OCI-LY3 (cell line): ENCODE data around the gene ADAT2.

Source experiments
- H2AFZ ChIP-seq: fragments of 200-600, 300-600 bp; shearing (Covaris generic); 2 replicates; pipeline ENCODE4 v1.6.0; 2014; ENCODE audit warnings: antibody characterized with exemption, low read depth, low read length
- H3K27ac ChIP-seq: fragments of 200-600, 300-600 bp; sonication (generic); 2 replicates; pipeline ENCODE4 v1.5.1; 2014; ENCODE audit warnings: mild to moderate bottlenecking, low read length, moderate library complexity, mixed read lengths
- H3K27me3 ChIP-seq: fragments of 200-600, 300-600 bp; sonication (generic); 2 replicates; pipeline ENCODE4 v1.6.1; 2014; ENCODE audit warnings: low read depth, low read length, mixed read lengths
- H3K36me3 ChIP-seq: fragments of 200-600, 300-600 bp; sonication (generic); replicated peaks from 2 replicates; pipeline ENCODE3; 2014; ENCODE audit warnings: low read depth, low read length, mixed read lengths
- H3K4me1 ChIP-seq: fragments of 300-600, 200-600 bp; sonication (generic); 2 replicates; pipeline ENCODE4 v1.6.1; 2014; ENCODE audit warnings: low read length, mixed read lengths
- H3K4me2 ChIP-seq: fragments of 200-600, 300-600 bp; sonication (generic); 2 replicates; pipeline ENCODE4 v1.6.1; 2014; ENCODE audit warnings: low read length, mixed read lengths
- H3K4me3 ChIP-seq: fragments of 300-600, 200-600 bp; sonication (generic); 2 replicates; pipeline ENCODE4 v1.5.1; 2014; ENCODE audit warnings: antibody characterized with exemption, mild to moderate bottlenecking, low read length, moderate library complexity
- H3K79me2 ChIP-seq: fragments of 300-600, 200-600 bp; shearing (Covaris generic); 2 replicates; pipeline ENCODE4 v1.6.1; 2014; ENCODE audit warnings: mild to moderate bottlenecking, low read length, mixed read lengths
- H3K9ac ChIP-seq: fragments of 300-600, 200-600 bp; shearing (Covaris generic); 2 replicates; pipeline ENCODE4 v1.6.0; 2014; ENCODE audit warnings: mild to moderate bottlenecking, low read length, moderate library complexity
- H3K9me3 ChIP-seq: fragments of 200-600, 300-600 bp; shearing (Covaris generic); 2 replicates; pipeline ENCODE4 v1.6.1; 2014; ENCODE audit warnings: low read length, mixed read lengths; ENCODE audit not compliant: insufficient read depth
- H4K20me1 ChIP-seq: fragments of 200-600, 300-600 bp; sonication (generic); 2 replicates; pipeline ENCODE4 v1.6.1; 2016; ENCODE audit warnings: low read length, mixed read lengths; ENCODE audit not compliant: insufficient read depth
- EZH2phosphoT487 ChIP-seq: fragments of 200-600 bp; shearing (Covaris generic); IDR thresholded peaks from 2 replicates; pipeline ENCODE4 v1.6.1; 2018; ENCODE audit warnings: antibody characterized with exemption, mixed run types, low read depth
- TF ChIP-seq, protein P1 (sequence below): fragments of 200-600, 300-600 bp; sonication (generic); IDR thresholded peaks from 2 replicates; pipeline ENCODE4 v1.5.1; 2014; ENCODE audit warnings: antibody characterized with exemption, low read length, low read depth

ADAT2 gene

DNA sequence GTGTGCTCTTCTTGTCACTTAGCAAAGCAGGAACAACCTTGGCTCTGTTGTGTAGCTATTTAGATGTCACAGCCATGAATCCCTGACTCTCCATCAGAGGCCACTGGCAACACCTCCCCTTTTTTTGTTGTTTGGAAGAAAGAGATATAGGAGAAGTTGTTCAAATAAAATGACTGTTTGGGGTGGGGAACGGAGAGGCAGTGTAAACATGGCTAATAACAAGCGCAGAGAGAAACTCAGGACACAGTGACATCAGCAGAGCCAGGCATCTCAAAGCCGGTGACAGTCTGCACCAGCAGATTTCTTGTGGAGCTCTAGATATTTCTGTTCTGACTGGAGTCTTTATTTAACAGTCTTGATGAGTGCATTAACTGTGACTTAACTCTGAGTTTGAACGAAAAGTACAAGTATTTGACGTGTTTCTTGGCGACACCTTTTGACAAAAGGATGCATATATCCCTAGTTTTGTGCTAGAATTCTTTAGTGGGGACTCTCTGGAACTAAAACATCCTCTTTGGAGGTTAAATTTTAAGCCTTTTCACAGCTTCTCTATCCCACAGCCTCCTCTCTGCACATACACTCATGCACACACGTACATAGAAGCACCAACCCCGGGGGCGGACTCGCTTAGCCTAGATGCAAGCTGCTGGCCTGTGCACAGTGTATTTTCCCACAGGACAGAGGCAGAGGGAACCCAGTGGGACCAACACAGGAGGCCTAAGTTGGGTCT is 53.8 kb downstream of the ADAT2 start:
- Histone ChIP-seq H3K27ac (no peak overlapping the region), H3K4me2 (peak overlapping the region; percentile 74), H3K4me3 (peak overlapping the region; percentile 50), H3K36me3 (no peaks in the 10 kb centered on the region), H4K20me1 (no peaks in the 10 kb centered on the region), H3K79me2 (no peaks in the 10 kb centered on the region), H3K4me1 (peaks cover 25% of the 10 kb centered on the region), H3K27me3 (no peaks in the 10 kb centered on the region), H3K9ac (no peak overlapping the region), H2AFZ (0 out of 2 replicates have a peak overlapping the region, but pooled peaks have one; percentile 34), H3K9me3 (no peaks in the 10 kb centered on the region)
- TF ChIP-seq EZH2phosphoT487, result no peak

DNA sequence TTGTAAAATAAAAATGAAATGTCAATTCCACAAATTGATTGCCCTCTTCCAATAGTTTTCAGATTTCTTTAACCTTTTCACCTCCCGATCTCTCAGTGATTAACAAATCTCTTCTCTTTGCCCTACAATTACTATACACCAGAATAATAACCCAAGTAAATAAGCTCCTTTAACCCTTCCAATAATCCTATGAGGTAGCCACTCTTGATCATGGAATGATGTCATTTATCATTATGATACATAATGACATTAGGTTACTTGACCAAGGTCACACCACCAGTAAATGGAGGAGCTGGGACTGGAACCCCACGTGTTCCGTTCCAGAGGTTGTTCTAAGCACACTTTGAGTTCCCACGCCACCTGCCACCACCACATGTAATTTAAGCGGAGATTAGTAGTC is 54.8 kb downstream of the ADAT2 start:
- H3K79me2 ChIP-seq, result no peaks in the 10 kb centered on the region
- no peaks in the 10 kb centered on the region for H4K20me1 ChIP-seq
- no peak overlapping the region for H3K9ac ChIP-seq
- H3K36me3 ChIP-seq, result no peaks in the 10 kb centered on the region
- TF ChIP-seq, protein P1, sequence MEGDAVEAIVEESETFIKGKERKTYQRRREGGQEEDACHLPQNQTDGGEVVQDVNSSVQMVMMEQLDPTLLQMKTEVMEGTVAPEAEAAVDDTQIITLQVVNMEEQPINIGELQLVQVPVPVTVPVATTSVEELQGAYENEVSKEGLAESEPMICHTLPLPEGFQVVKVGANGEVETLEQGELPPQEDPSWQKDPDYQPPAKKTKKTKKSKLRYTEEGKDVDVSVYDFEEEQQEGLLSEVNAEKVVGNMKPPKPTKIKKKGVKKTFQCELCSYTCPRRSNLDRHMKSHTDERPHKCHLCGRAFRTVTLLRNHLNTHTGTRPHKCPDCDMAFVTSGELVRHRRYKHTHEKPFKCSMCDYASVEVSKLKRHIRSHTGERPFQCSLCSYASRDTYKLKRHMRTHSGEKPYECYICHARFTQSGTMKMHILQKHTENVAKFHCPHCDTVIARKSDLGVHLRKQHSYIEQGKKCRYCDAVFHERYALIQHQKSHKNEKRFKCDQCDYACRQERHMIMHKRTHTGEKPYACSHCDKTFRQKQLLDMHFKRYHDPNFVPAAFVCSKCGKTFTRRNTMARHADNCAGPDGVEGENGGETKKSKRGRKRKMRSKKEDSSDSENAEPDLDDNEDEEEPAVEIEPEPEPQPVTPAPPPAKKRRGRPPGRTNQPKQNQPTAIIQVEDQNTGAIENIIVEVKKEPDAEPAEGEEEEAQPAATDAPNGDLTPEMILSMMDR, result no peak
- TF ChIP-seq EZH2phosphoT487, result no peak
- H3K9me3 ChIP-seq, result no peaks in the 10 kb centered on the region
- no peak overlapping the region for H3K27ac ChIP-seq
- peaks cover 21% of the 10 kb centered on the region for H3K4me1 ChIP-seq
- no peaks in the 10 kb centered on the region for H3K27me3 ChIP-seq
- no peak overlapping the region for H3K4me3 ChIP-seq
- no peak overlapping the region for H2AFZ ChIP-seq
- no peak overlapping the region for H3K4me2 ChIP-seq

DNA sequence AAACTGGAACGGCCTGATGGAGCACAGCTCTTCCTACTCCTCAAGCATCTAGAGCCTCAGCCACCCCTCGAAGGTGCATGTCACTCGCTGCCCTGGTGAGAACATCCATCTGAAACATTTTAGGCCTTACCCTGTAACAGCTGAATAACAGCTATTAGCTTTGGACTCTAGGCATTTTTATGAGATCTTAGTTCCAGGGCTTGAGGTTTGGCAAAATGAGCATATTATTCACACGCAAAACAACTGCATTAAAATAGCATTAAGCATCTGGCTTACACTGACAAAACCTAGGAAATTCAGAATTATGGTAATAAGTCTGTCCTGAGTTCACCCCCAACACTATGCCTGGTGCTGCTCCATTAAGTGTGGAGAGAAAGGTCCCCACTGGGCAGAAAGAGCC is 56.1 kb downstream of the ADAT2 start:
- Histone ChIP-seq H3K36me3 (no peaks in the 10 kb centered on the region), H3K4me3 (no peak overlapping the region), H3K27ac (no peak overlapping the region), H3K9ac (no peak overlapping the region), H3K9me3 (no peaks in the 10 kb centered on the region), H3K4me1 (peaks cover 17% of the 10 kb centered on the region), H3K79me2 (no peaks in the 10 kb centered on the region), H4K20me1 (no peaks in the 10 kb centered on the region), H2AFZ (no peak overlapping the region), H3K27me3 (no peaks in the 10 kb centered on the region), H3K4me2 (no peak overlapping the region)
- TF ChIP-seq, protein P1, result no peak
- no peak for TF ChIP-seq EZH2phosphoT487

DNA sequence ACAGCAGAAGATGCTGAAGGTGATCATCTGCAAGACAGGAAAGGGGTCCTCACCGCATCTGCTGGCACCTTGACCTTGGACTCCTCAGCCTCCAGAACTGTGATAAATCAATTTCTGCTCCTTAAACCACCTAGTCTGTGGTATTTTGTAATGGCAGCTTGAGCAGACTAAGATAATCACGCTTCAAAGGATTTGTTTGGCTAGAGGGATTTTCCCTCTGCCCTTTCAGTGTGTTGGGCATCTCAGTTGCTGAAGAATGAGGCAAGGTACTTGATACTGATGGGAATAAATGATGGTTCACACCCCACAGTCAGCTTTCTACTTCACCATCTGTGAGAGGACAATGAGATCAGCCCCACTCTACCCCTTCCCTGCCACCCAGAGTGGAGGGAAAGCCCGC is 60.2 kb downstream of the ADAT2 start:
- H2AFZ ChIP-seq, result no peak overlapping the region
- H3K36me3 ChIP-seq, result no peaks in the 10 kb centered on the region
- no peaks in the 10 kb centered on the region for H3K9me3 ChIP-seq
- H3K9ac ChIP-seq, result no peak overlapping the region
- H3K4me2 ChIP-seq, result no peak overlapping the region
- H3K79me2 ChIP-seq, result no peaks in the 10 kb centered on the region
- no peaks in the 10 kb centered on the region for H3K27me3 ChIP-seq
- no peak for TF ChIP-seq EZH2phosphoT487
- TF ChIP-seq, protein P1, result no peak
- H3K27ac ChIP-seq, result no peak overlapping the region
- no peak overlapping the region for H3K4me3 ChIP-seq
- H3K4me1 ChIP-seq, result 0 out of 2 replicates have a peak, but pooled peaks cover 2% of the 10 kb centered on the region
- H4K20me1 ChIP-seq, result no peaks in the 10 kb centered on the region
